ENCODE measurements around the gene DOCK7. TPM values are rescaled to one million over a fixed set of nuclear protein-coding genes. Genes with fewer than 3 reads are reported as not detected.
"Not testable (repeated sequence)": the region's sequence is repeated elsewhere in the genome, so short reads cannot be mapped to it uniquely, and the experiment has no call there.

DOCK7 gene
- total RNA-seq, 2 experiments from 2014 or later, result 6.6 to 16.8 TPM

GRCh38 chr1:62685431-62685859, 2.7 kb downstream of the DOCK7 start:
- Mint-ChIP-seq H3K36me3 (ENCODE audit: low read depth) (no peaks in the 10 kb centered on the region), H3K4me1 (ENCODE audit: low read depth) (peaks cover 13% of the 10 kb centered on the region), H3K27ac (no peak overlapping the region), H3K9me3 (no peaks in the 10 kb centered on the region), H3K27me3 (no peaks in the 10 kb centered on the region), H3K4me3 (no peak overlapping the region)
- intact Hi-C loops (cut with micrococcal nuclease), result no loop called here
- CTCF ChIA-PET, result no interaction called here
- ATAC-seq (no peak), DNase-seq (no peak)
- POLR2A ChIA-PET, result no interaction called here
- no peak for TF ChIP-seq CTCF (IDR thresholded peaks at IDR 0.05)

DNA sequence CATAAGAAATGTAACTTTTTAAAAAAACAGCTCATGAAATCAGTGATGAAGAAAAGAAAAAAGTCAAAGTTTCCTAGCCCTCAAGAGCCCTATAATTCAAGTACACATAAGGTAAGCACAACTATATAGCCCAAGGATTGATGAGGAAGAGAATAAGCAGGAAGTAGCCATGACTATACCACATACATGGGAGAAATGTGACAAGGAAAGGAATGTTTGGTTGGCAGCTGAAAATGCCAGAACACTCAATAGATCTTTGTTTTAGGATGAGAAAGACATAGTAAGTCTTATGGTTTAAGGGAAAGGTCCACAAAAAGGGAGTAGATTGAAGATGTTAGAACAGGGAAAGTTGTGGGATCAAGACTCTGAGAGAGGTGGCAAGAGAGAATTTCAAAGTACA, 5.7 kb downstream of the DOCK7 start:
- CTCF ChIA-PET, result interaction anchor here (0.7 to 1.2 kb wide), 2 partner anchors 64 to 174 kb away, joined by 3 to 4 read pairs; no protein-coding TSS in a partner anchor
- H3K27ac Mint-ChIP-seq, result no peak overlapping the region
- POLR2A ChIA-PET, result no interaction called here
- no peak for DNase-seq
- ATAC-seq, result no peak
- no peak for TF ChIP-seq CTCF (IDR thresholded peaks at IDR 0.05)
- H3K36me3 Mint-ChIP-seq (ENCODE audit: low read depth), result no peaks in the 10 kb centered on the region
- H3K4me1 Mint-ChIP-seq (ENCODE audit: low read depth), result peaks cover 9% of the 10 kb centered on the region
- no peak overlapping the region for H3K4me3 Mint-ChIP-seq
- no peaks in the 10 kb centered on the region for H3K9me3 Mint-ChIP-seq
- H3K27me3 Mint-ChIP-seq, result no peaks in the 10 kb centered on the region
- intact Hi-C loops (cut with micrococcal nuclease), result no loop called here

DNA sequence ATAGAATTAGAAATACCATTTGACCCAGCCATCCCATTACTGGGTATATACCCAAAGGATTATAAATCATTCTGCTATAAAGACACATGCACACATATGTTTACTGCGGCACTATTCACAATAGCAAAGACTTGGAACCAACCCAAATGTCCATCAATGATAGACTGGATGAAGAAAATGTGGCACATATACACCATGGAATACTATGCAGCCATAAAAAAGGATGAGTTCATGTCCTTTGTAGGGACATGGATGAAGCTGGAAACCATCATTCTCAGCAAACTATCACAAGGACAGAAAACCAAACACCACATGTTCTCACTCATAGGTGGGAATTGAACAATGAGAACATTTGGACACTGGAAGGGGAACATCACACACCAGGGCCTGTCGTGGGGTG, 7.2 kb downstream of the DOCK7 start:
- H3K27ac Mint-ChIP-seq; CTCF ChIA-PET; DNase-seq; H3K4me1 Mint-ChIP-seq (ENCODE audit: low read depth); H3K27me3 Mint-ChIP-seq; intact Hi-C loops (cut with micrococcal nuclease); ATAC-seq; H3K4me3 Mint-ChIP-seq; H3K9me3 Mint-ChIP-seq; POLR2A ChIA-PET; H3K36me3 Mint-ChIP-seq (ENCODE audit: low read depth): not testable (repeated sequence)

- H3K9me3 Mint-ChIP-seq; H3K4me3 Mint-ChIP-seq; H3K36me3 Mint-ChIP-seq (ENCODE audit: low read depth); H3K4me1 Mint-ChIP-seq (ENCODE audit: low read depth); POLR2A ChIA-PET; CTCF ChIA-PET; ATAC-seq; DNase-seq; H3K27me3 Mint-ChIP-seq; H3K27ac Mint-ChIP-seq; intact Hi-C loops (cut with micrococcal nuclease): not testable (repeated sequence)
These were observed 10.4 kb downstream of the DOCK7 start for GRCh38 chr1:62677822-62678221.

GRCh38 chr1:62676611-62677356, 11.4 kb downstream of the DOCK7 start:
- POLR2A ChIA-PET, result no interaction called here
- H3K4me3 Mint-ChIP-seq, result no peak overlapping the region
- H3K4me1 Mint-ChIP-seq (ENCODE audit: low read depth), result peaks cover 3% of the 10 kb centered on the region
- no peak for ATAC-seq
- no peak overlapping the region for H3K27ac Mint-ChIP-seq
- CTCF ChIA-PET, result no interaction called here
- H3K9me3 Mint-ChIP-seq, result no peaks in the 10 kb centered on the region
- TF ChIP-seq CTCF (IDR thresholded peaks at IDR 0.05), result no peak
- intact Hi-C loops (cut with micrococcal nuclease), result no loop called here
- no peaks in the 10 kb centered on the region for H3K27me3 Mint-ChIP-seq
- H3K36me3 Mint-ChIP-seq (ENCODE audit: low read depth), result no peaks in the 10 kb centered on the region
- no peak for DNase-seq

GRCh38 chr1:62673629-62674028, 14.6 kb downstream of the DOCK7 start:
- CTCF ChIA-PET, result no interaction called here
- ATAC-seq, result no peak

More at GRCh38 chr1:62673629-62674028, 14.6 kb downstream of the DOCK7 start:
- POLR2A ChIA-PET, result no interaction called here
- Mint-ChIP-seq H3K27me3 (peaks cover 2% of the 10 kb centered on the region), H3K4me1 (ENCODE audit: low read depth) (peaks cover 5% of the 10 kb centered on the region), H3K4me3 (no peak overlapping the region), H3K27ac (no peak overlapping the region), H3K36me3 (ENCODE audit: low read depth) (no peaks in the 10 kb centered on the region), H3K9me3 (no peaks in the 10 kb centered on the region)
- intact Hi-C loops (cut with micrococcal nuclease), result no loop called here
- DNase-seq, result no peak
- TF ChIP-seq CTCF (IDR thresholded peaks at IDR 0.05), result no peak

Measured in activated CD8-positive, alpha-beta T cell treated with anti-CD3 and anti-CD28 coated beads for 36 hours (primary cell).